GM10266 (cell line): Measurements from ENCODE around the gene DIS3L.

Source experiments
- DNase-seq: peaks from one replicate; pipeline ENCODE4 v3.0.0; 2012; ENCODE audit errors: extremely low spot score
- CTCF ChIP-seq: IDR thresholded peaks from 2 replicates; pipeline ENCODE4 v1.5.1; 2012; ENCODE audit warnings: mild to moderate bottlenecking, low read depth; ENCODE audit not compliant: control insufficient read depth, insufficient read depth; ENCODE audit errors: missing control alignments

DIS3L gene

DNA sequence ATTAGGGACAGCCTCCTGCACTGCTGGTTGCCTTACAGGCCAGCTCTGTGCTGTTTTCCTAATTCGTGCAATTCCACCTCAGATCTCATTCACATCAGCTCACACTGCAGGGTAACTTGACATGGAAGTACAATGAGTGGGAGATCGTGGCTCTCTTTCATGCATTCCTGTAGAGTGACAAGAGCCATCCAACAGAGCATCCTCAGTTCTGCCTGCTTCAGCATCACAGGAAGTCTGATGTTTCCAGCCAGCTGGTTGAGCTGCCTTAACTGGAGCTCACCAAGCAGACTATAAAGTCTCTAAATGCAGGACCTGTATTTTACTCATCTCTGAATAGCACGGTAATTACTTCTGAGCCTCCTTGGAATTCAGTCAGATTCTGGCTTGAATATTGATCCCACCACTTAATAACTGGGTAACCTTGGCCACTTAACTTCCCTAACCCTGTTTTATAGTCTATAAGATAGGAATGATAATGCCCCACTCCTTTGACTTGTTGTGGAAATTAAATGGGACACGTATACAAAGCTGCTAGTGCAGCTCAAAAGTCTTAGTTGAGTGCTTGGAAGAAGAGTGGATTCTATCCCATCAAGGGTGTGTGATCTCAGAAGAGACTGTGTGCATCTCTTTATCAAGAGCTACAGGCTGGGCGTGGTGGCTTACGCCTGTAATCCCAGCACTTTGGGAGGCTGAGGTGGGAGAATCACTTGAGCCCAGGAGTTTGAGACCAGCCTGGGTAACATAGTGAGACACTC, 1.4 kb upstream of the DIS3L start:
- DNase-seq = no peak
- no peak for TF ChIP-seq CTCF

GRCh38 chr15:66292571-66293418, 573 bp upstream of the DIS3L start:
- no peak for DNase-seq
- TF ChIP-seq CTCF = no peak

DNA sequence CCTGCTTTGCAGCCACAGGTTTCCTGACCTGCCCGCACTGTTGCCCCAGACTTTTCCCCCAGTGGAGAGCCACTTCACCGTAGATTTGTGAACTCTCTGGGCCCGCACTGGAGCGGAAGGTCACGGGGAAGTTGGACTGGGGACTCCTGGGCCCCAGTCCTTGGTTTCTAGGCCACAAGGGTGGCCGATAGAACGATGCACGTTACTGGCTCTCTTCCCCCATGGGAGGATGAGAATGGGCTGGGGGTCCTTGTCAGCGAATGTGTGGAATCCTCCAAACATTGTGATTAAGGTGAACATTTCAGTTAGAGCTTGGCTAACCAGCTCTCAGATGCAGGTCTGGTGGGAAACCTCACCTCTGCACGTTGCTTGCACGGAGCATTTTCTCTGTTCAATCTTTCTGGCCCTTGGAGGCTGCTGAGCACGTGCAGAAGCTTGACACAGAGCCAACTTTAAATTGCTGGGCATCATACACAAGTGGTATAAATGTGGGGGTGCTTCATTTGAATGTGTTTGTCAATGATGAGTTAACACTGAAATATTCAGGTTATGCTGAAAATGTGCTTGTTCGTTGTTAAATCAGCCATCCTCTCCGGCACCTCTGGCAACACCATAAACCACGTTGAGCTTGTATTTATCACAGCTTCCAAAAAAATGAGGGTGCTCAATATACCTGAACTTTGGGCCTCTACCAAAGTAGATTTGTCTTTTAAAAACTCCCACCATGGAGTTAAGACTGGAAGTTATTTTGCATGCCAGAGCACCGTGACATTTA, 976 bp downstream of the DIS3L start:
- no peak for TF ChIP-seq CTCF
- DNase-seq = peak; percentile 19

GRCh38 chr15:66294932-66295235, 1.5 kb downstream of the DIS3L start:
- DNase-seq = peak; percentile 19
- no peak for TF ChIP-seq CTCF

DNA sequence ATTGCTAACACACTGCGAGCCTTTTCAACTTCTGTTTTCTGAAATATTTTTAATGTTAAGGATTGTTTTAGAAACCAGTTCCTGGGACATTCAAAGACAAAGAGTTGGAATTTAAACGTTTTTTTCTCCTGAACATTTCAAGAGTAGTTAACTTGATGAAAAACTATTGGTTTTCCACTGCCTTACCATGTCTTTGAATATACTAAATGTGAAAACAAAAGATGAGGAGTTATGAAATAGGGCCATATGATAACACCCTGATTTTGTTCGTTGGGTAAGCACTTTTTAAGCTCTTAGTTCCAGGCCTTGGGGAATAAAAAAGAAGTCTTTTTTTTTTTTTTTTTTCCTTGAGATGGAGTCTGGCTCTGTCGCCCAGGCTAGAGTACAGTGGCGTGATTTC, 2.8 kb downstream of the DIS3L start:
- TF ChIP-seq CTCF = no peak
- no peak for DNase-seq

GRCh38 chr15:66298803-66299251, 5.5 kb downstream of the DIS3L start:
- DNase-seq = no peak

More at GRCh38 chr15:66298803-66299251, 5.5 kb downstream of the DIS3L start:
- TF ChIP-seq CTCF = no peak
